GM19023 (cell line): ENCODE data around the gene PPP1R2C.

Experiments used
- ATAC-seq: cut with Tn5 transposase; IDR thresholded peaks from one replicate; pipeline ENCODE4 v1.9.1; 2021; ENCODE audit warnings: mild to moderate bottlenecking, moderate library complexity; ENCODE audit not compliant: unreplicated experiment

The PPP1R2C gene

GRCh38 chrX:42778096-42778495 is at the start of gene PPP1R2C:
Gene PPP1R2C, minus strand, starts transcription at chrX:42778163. Its CDS starts 84 bp downstream, at chrX:42778079.
- ATAC-seq = no peak

GRCh38 chrX:42825201-42825600 is 47.2 kb upstream of the PPP1R2C start:
- ATAC-seq = no peak

GRCh38 chrX:42824541-42824940 is 46.6 kb upstream of the PPP1R2C start:
- no peak for ATAC-seq

- ATAC-seq = no peak
These were observed 45.5 kb upstream of the PPP1R2C start for GRCh38 chrX:42823443-42823842.

GRCh38 chrX:42821803-42822443 is 44.0 kb upstream of the PPP1R2C start:
- no peak for ATAC-seq

- no peak for ATAC-seq
These were observed 40.4 kb upstream of the PPP1R2C start for GRCh38 chrX:42818151-42818921.

GRCh38 chrX:42809569-42809968 is 31.6 kb upstream of the PPP1R2C start:
- no peak for ATAC-seq

- no peak for ATAC-seq
These were observed 29.4 kb upstream of the PPP1R2C start for GRCh38 chrX:42807393-42807792.

GRCh38 chrX:42804524-42804923 is 26.6 kb upstream of the PPP1R2C start:
- no peak for ATAC-seq

GRCh38 chrX:42803320-42803719 is 25.4 kb upstream of the PPP1R2C start:
- ATAC-seq = no peak

GRCh38 chrX:42797651-42798269 is 19.8 kb upstream of the PPP1R2C start:
- ATAC-seq = no peak

- ATAC-seq = no peak
These were observed 5.5 kb upstream of the PPP1R2C start for GRCh38 chrX:42783451-42783850.

GRCh38 chrX:42776195-42776594 is 1.8 kb downstream of the PPP1R2C start:
- ATAC-seq = no peak

GRCh38 chrX:42772874-42773273 is 5.1 kb downstream of the PPP1R2C start:
- ATAC-seq = no peak

- no peak for ATAC-seq
These were observed 6.2 kb downstream of the PPP1R2C start for GRCh38 chrX:42771506-42772335.

- ATAC-seq = no peak
These were observed 7.4 kb downstream of the PPP1R2C start for GRCh38 chrX:42770566-42770965.

GRCh38 chrX:42759881-42760280 is 18.1 kb downstream of the PPP1R2C start:
- ATAC-seq = no peak

GRCh38 chrX:42755815-42756214 is 22.1 kb downstream of the PPP1R2C start:
- ATAC-seq = no peak

- ATAC-seq = no peak
These were observed 23.4 kb downstream of the PPP1R2C start for GRCh38 chrX:42754603-42755002.

- ATAC-seq = no peak
These were observed 23.8 kb downstream of the PPP1R2C start for GRCh38 chrX:42754115-42754514.

GRCh38 chrX:42752730-42753129 is 25.2 kb downstream of the PPP1R2C start:
- no peak for ATAC-seq
